ENCODE measurements around the gene MYLK.

The MYLK gene

GRCh38 chr3:123641505-123641904 is 242.6 kb downstream of the MYLK start:
- DNase-seq, result no peak
- Mint-ChIP-seq H3K27ac (no peak overlapping the region), H3K36me3 (no peaks in the 10 kb centered on the region), H3K4me1 (no peaks in the 10 kb centered on the region), H3K9me3 (no peaks in the 10 kb centered on the region), H3K4me3 (no peak overlapping the region), H3K27me3 (no peaks in the 10 kb centered on the region)
- CTCF ChIA-PET, result interaction anchor here (1.0 to 5.0 kb wide), 12 partner anchors 8 to 92 kb away, joined by 3 to 48 read pairs (median 5); no protein-coding TSS in a partner anchor

- H3K9me3 Mint-ChIP-seq, result no peaks in the 10 kb centered on the region
- no peak for DNase-seq
- H3K36me3 Mint-ChIP-seq, result no peaks in the 10 kb centered on the region
- CTCF ChIA-PET, result interaction anchor here (1.2 to 5.0 kb wide), 4 partner anchors 12 to 92 kb away, joined by 3 to 48 read pairs (median 14); no protein-coding TSS in a partner anchor
- no peak overlapping the region for H3K4me3 Mint-ChIP-seq
- no peaks in the 10 kb centered on the region for H3K4me1 Mint-ChIP-seq
- no peaks in the 10 kb centered on the region for H3K27me3 Mint-ChIP-seq
- no peak overlapping the region for H3K27ac Mint-ChIP-seq
Measured at GRCh38 chr3:123640740-123641462, 243.2 kb downstream of the MYLK start.

GRCh38 chr3:123640311-123640710 is 243.8 kb downstream of the MYLK start:
- Mint-ChIP-seq H3K4me1 (no peaks in the 10 kb centered on the region), H3K9me3 (no peaks in the 10 kb centered on the region), H3K27me3 (no peaks in the 10 kb centered on the region), H3K4me3 (no peak overlapping the region), H3K27ac (no peak overlapping the region), H3K36me3 (no peaks in the 10 kb centered on the region)
- CTCF ChIA-PET, result interaction anchor here (0.6 to 5.0 kb wide), 2 partner anchors 12 to 156 kb away, joined by 3 to 48 read pairs; no protein-coding TSS in a partner anchor
- DNase-seq, result no peak

- no peak overlapping the region for H3K4me3 Mint-ChIP-seq
- H3K4me1 Mint-ChIP-seq, result no peaks in the 10 kb centered on the region
- H3K27me3 Mint-ChIP-seq, result no peaks in the 10 kb centered on the region
- no peaks in the 10 kb centered on the region for H3K9me3 Mint-ChIP-seq
- DNase-seq, result no peak
- no peak overlapping the region for H3K27ac Mint-ChIP-seq
- no peaks in the 10 kb centered on the region for H3K36me3 Mint-ChIP-seq
- CTCF ChIA-PET, result interaction anchor here (1.1 to 1.7 kb wide), 2 partner anchors 13 to 84 kb away, joined by 3 to 4 read pairs; no protein-coding TSS in a partner anchor
Measured at GRCh38 chr3:123638936-123639689, 245.0 kb downstream of the MYLK start.

GRCh38 chr3:123637841-123638240 is 246.3 kb downstream of the MYLK start:
- H3K27me3 Mint-ChIP-seq, result no peaks in the 10 kb centered on the region

GRCh38 chr3:123637131-123637530 is 247.0 kb downstream of the MYLK start:
- Mint-ChIP-seq H3K9me3 (no peaks in the 10 kb centered on the region), H3K4me1 (no peaks in the 10 kb centered on the region), H3K27ac (no peak overlapping the region), H3K27me3 (no peaks in the 10 kb centered on the region), H3K4me3 (no peak overlapping the region), H3K36me3 (no peaks in the 10 kb centered on the region)
- CTCF ChIA-PET, result no interaction called here
- DNase-seq, result no peak

More at GRCh38 chr3:123637841-123638240, 246.3 kb downstream of the MYLK start:
- Mint-ChIP-seq H3K36me3 (no peaks in the 10 kb centered on the region), H3K4me1 (no peaks in the 10 kb centered on the region), H3K4me3 (no peak overlapping the region), H3K27ac (no peak overlapping the region), H3K9me3 (no peaks in the 10 kb centered on the region)
- CTCF ChIA-PET, result interaction anchor here (1.7 kb wide), 1 partner anchor 14 kb away, joined by 4 read pairs; no protein-coding TSS in a partner anchor
- no peak for DNase-seq

- no peak for DNase-seq
- H3K4me3 Mint-ChIP-seq, result no peak overlapping the region
Measured at GRCh38 chr3:123636431-123636841, 247.7 kb downstream of the MYLK start.

GRCh38 chr3:123635717-123636116 is 248.4 kb downstream of the MYLK start:
- CTCF ChIA-PET, result no interaction called here
- Mint-ChIP-seq H3K27me3 (no peaks in the 10 kb centered on the region), H3K4me1 (no peaks in the 10 kb centered on the region), H3K36me3 (no peaks in the 10 kb centered on the region), H3K9me3 (no peaks in the 10 kb centered on the region), H3K27ac (no peak overlapping the region), H3K4me3 (no peak overlapping the region)
- no peak for DNase-seq

More at GRCh38 chr3:123636431-123636841, 247.7 kb downstream of the MYLK start:
- CTCF ChIA-PET, result no interaction called here
- Mint-ChIP-seq H3K36me3 (no peaks in the 10 kb centered on the region), H3K4me1 (no peaks in the 10 kb centered on the region), H3K27ac (no peak overlapping the region), H3K27me3 (no peaks in the 10 kb centered on the region), H3K9me3 (no peaks in the 10 kb centered on the region)

GRCh38 chr3:123635217-123635616 is 248.9 kb downstream of the MYLK start:
- no peaks in the 10 kb centered on the region for H3K4me1 Mint-ChIP-seq
- CTCF ChIA-PET, result interaction anchor here (1.1 kb wide), 1 partner anchor 18 kb away, joined by 4 read pairs; no protein-coding TSS in a partner anchor
- H3K36me3 Mint-ChIP-seq, result no peaks in the 10 kb centered on the region
- no peak overlapping the region for H3K4me3 Mint-ChIP-seq
- no peak overlapping the region for H3K27ac Mint-ChIP-seq
- no peaks in the 10 kb centered on the region for H3K27me3 Mint-ChIP-seq
- no peak for DNase-seq
- H3K9me3 Mint-ChIP-seq, result no peaks in the 10 kb centered on the region

GRCh38 chr3:123634149-123635051 is 249.7 kb downstream of the MYLK start:
- H3K9me3 Mint-ChIP-seq, result no peaks in the 10 kb centered on the region
- CTCF ChIA-PET, result interaction anchor here (1.1 to 1.4 kb wide), 2 partner anchors 8 to 18 kb away, joined by 4 to 5 read pairs; no protein-coding TSS in a partner anchor
- H3K36me3 Mint-ChIP-seq, result no peaks in the 10 kb centered on the region
- no peaks in the 10 kb centered on the region for H3K4me1 Mint-ChIP-seq
- H3K4me3 Mint-ChIP-seq, result no peak overlapping the region
- H3K27ac Mint-ChIP-seq, result no peak overlapping the region
- H3K27me3 Mint-ChIP-seq, result no peaks in the 10 kb centered on the region
- DNase-seq, result no peak

- H3K9me3 Mint-ChIP-seq, result no peaks in the 10 kb centered on the region
- no peak for DNase-seq
- no peaks in the 10 kb centered on the region for H3K36me3 Mint-ChIP-seq
- CTCF ChIA-PET, result interaction anchor here (1.4 kb wide), 1 partner anchor 8 kb away, joined by 5 read pairs; no protein-coding TSS in a partner anchor
- no peak overlapping the region for H3K27ac Mint-ChIP-seq
- no peak overlapping the region for H3K4me3 Mint-ChIP-seq
- no peaks in the 10 kb centered on the region for H3K4me1 Mint-ChIP-seq
- peaks cover 2% of the 10 kb centered on the region for H3K27me3 Mint-ChIP-seq
Measured at GRCh38 chr3:123633530-123633929, 250.6 kb downstream of the MYLK start.

GRCh38 chr3:123632161-123632655 is 251.9 kb downstream of the MYLK start:
- H3K4me3 Mint-ChIP-seq, result no peak overlapping the region
- no peak for DNase-seq
- peaks cover 7% of the 10 kb centered on the region for H3K27me3 Mint-ChIP-seq
- no peaks in the 10 kb centered on the region for H3K4me1 Mint-ChIP-seq
- CTCF ChIA-PET, result no interaction called here
- H3K27ac Mint-ChIP-seq, result no peak overlapping the region
- no peaks in the 10 kb centered on the region for H3K9me3 Mint-ChIP-seq
- H3K36me3 Mint-ChIP-seq, result no peaks in the 10 kb centered on the region

GRCh38 chr3:123629747-123630047 is 254.4 kb downstream of the MYLK start:
- no peaks in the 10 kb centered on the region for H3K36me3 Mint-ChIP-seq
- CTCF ChIA-PET, result no interaction called here
- H3K9me3 Mint-ChIP-seq, result no peaks in the 10 kb centered on the region
- H3K27me3 Mint-ChIP-seq, result peaks cover 12% of the 10 kb centered on the region
- H3K4me3 Mint-ChIP-seq, result no peak overlapping the region
- no peak for DNase-seq
- no peak overlapping the region for H3K27ac Mint-ChIP-seq
- H3K4me1 Mint-ChIP-seq, result no peaks in the 10 kb centered on the region
